ENCODE measurements around the gene FNDC10.

DNA sequence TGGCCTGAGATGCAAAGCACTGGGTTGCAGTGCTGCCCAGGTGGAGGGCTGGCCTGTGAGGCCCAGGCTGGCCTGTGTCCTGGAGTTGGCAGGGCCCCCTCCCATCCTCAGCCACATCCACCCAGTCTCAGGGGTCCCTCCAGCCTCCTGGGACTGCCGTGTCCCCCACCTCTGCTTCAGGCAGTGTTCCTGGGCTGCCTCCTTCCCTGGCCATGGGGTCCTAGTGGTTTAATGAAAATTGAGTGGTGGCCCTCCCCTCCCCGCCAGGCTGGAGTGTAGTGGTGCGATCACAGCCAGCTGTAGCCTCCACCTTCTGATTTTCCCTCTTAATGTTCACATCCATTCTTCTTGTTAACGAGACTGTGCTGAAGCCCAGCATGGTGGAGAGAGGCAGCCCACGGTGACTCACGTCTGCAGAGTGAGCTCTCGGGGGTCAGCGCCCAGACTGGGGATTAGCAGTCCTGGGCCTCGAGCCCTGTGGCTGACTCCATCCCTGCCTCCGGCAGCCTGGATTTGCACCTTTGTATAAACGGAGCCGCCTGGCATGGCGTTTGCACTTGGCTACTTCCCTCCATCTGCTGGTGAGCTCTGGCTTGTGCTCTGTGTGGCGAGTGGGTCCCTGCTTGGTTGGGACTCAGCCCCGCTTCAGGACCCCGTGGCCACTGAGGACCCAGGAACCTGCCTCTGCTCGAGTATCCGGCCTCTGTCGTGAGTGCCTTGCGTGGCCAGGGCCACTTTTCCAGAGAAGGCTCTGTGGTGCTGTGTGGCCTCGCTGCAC lies 22.3 kb upstream of the FNDC10 start:
- TF ChIP-seq, protein P1, sequence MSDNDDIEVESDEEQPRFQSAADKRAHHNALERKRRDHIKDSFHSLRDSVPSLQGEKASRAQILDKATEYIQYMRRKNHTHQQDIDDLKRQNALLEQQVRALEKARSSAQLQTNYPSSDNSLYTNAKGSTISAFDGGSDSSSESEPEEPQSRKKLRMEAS (IDR thresholded peaks at IDR 0.05), result no peak
- TF ChIP-seq, protein P2, sequence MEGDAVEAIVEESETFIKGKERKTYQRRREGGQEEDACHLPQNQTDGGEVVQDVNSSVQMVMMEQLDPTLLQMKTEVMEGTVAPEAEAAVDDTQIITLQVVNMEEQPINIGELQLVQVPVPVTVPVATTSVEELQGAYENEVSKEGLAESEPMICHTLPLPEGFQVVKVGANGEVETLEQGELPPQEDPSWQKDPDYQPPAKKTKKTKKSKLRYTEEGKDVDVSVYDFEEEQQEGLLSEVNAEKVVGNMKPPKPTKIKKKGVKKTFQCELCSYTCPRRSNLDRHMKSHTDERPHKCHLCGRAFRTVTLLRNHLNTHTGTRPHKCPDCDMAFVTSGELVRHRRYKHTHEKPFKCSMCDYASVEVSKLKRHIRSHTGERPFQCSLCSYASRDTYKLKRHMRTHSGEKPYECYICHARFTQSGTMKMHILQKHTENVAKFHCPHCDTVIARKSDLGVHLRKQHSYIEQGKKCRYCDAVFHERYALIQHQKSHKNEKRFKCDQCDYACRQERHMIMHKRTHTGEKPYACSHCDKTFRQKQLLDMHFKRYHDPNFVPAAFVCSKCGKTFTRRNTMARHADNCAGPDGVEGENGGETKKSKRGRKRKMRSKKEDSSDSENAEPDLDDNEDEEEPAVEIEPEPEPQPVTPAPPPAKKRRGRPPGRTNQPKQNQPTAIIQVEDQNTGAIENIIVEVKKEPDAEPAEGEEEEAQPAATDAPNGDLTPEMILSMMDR (IDR thresholded peaks at IDR 0.05 in 2 of 3, conservative IDR thresholded peaks at IDR 0.05 in 1 of 3; ENCODE audit: borderline replicate concordance in 1 of 3, insufficient read depth in 1 of 3, low read depth in 2 of 3, low read length in 2 of 3), result no peak
- TF ChIP-seq EZH2 (IDR thresholded peaks at IDR 0.05) (no peak), POLR2A (IDR thresholded peaks at IDR 0.05; ENCODE audit: borderline replicate concordance, extremely low read depth, insufficient read depth, insufficient read length) (no peak), EGR1 (IDR thresholded peaks at IDR 0.05; ENCODE audit: low read depth) (no peak), ZFX (IDR thresholded peaks at IDR 0.05) (no peak)
- TF ChIP-seq, protein P3, sequence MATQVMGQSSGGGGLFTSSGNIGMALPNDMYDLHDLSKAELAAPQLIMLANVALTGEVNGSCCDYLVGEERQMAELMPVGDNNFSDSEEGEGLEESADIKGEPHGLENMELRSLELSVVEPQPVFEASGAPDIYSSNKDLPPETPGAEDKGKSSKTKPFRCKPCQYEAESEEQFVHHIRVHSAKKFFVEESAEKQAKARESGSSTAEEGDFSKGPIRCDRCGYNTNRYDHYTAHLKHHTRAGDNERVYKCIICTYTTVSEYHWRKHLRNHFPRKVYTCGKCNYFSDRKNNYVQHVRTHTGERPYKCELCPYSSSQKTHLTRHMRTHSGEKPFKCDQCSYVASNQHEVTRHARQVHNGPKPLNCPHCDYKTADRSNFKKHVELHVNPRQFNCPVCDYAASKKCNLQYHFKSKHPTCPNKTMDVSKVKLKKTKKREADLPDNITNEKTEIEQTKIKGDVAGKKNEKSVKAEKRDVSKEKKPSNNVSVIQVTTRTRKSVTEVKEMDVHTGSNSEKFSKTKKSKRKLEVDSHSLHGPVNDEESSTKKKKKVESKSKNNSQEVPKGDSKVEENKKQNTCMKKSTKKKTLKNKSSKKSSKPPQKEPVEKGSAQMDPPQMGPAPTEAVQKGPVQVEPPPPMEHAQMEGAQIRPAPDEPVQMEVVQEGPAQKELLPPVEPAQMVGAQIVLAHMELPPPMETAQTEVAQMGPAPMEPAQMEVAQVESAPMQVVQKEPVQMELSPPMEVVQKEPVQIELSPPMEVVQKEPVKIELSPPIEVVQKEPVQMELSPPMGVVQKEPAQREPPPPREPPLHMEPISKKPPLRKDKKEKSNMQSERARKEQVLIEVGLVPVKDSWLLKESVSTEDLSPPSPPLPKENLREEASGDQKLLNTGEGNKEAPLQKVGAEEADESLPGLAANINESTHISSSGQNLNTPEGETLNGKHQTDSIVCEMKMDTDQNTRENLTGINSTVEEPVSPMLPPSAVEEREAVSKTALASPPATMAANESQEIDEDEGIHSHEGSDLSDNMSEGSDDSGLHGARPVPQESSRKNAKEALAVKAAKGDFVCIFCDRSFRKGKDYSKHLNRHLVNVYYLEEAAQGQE (IDR thresholded peaks at IDR 0.05; ENCODE audit: low read depth), result no peak

All from HCT116 (cell line).